Sigmoid colon (tissue), 7 donors: ENCODE results near the gene HTT. TPM values are rescaled to one million over a fixed set of nuclear protein-coding genes. Genes with fewer than 3 reads are reported as not detected.

ENCODE experiments used
- DNase-seq: peaks from one replicate; pipeline ENCODE4 v3.0.0-alpha.2; 2019
- H3K27ac ChIP-seq, 4 donors: fragments of 200-600 bp; sonication (generic); one replicate each; pipeline ENCODE4 v1.5.1; 2016 to 2019; ENCODE audit warnings: mild to moderate bottlenecking in 1 of 4
- H3K27me3 ChIP-seq, 3 donors: fragments of 200-600 bp; sonication (generic); one replicate each; pipeline ENCODE4 v1.5.1; 2019; ENCODE audit warnings: mild to moderate bottlenecking in 1 of 3
- H3K36me3 ChIP-seq, 4 donors: fragments of 200-600 bp; sonication (generic); one replicate each; pipeline ENCODE4 v1.5.1; 2016 to 2019
- H3K4me1 ChIP-seq, 4 donors: fragments of 200-600 bp; sonication (generic); one replicate each; pipeline ENCODE4 v1.5.1; 2017 to 2019
- H3K4me3 ChIP-seq, 4 donors: fragments of 200-600 bp; sonication (generic); one replicate each; pipeline ENCODE4 v1.5.1; 2017 to 2019; ENCODE audit warnings: mild to moderate bottlenecking in 2 of 4, moderate library complexity in 1 of 4
- H3K9me3 ChIP-seq, 4 donors: fragments of 200-600 bp in 3 of 4; sonication (generic) in 3 of 4; one replicate each; pipeline versions ENCODE4 v1.5.1 to v1.6.1; 2013 to 2019
- CTCF ChIP-seq, 4 experiments: fragments of 450-650 bp in 3 of 4; fragments of 200-600 bp in 1 of 4; IDR thresholded peaks; one replicate each; pipeline ENCODE4 v1.5.1; 2016 to 2019; ENCODE audit warnings: antibody characterized with exemption in 4 of 4, mild to moderate bottlenecking in 3 of 4, moderate library complexity in 2 of 4
- EP300 ChIP-seq, 4 donors: sonication (generic); formaldehyde crosslinking; IDR thresholded peaks; one replicate each; pipeline ENCODE4 v1.6.1; 2017; ENCODE audit warnings: antibody characterized with exemption in 4 of 4
- POLR2A ChIP-seq, 2 donors: fragments of 450-650 bp; IDR thresholded peaks; one replicate each; pipeline ENCODE4 v1.6.1; 2016; ENCODE audit warnings: antibody characterized with exemption in 2 of 2, mild to moderate bottlenecking in 2 of 2, moderate library complexity in 2 of 2
- POLR2AphosphoS5 ChIP-seq, 4 donors: sonication (generic); formaldehyde crosslinking; IDR thresholded peaks; one replicate each; pipeline ENCODE4 v1.6.1; 2017; ENCODE audit warnings: antibody characterized with exemption in 4 of 4
- WGBS, 2 donors: extraction: QIAGEN DNeasy Blood & Tissue Kit; methylation state at CpG; one replicate each; pipeline ENCODE4 v1.1.7; 2013; 5-methylcytosine and 5-hydroxymethylcytosine counted together
- intact Hi-C: fragments of 100-400 bp; cut with DNase I; formaldehyde crosslinking; loops from one replicate; pipeline ENCODE4 v1.15.1; 2023
- polyA plus RNA-seq, 3 donors: library from polyadenylated mRNA; stranded (reverse); fragments of 200-250 nt; gene quantifications; one replicate each; pipeline ENCODE4 v1.2.3, GENCODE V29; 2013
- total RNA-seq, 4 donors: library from RNA; depleted of rRNA; stranded (reverse); fragments of >200 nt; gene quantifications; one replicate each; pipeline ENCODE4 v1.1.0, GENCODE V29; 2016
- donor health status: healthy with polysubstance abuse.
- donor health status: Bipolar disorder and iron deficiency.
- donor health status: healthy.

Gene HTT
- total and polyA plus RNA-seq, 7 donors: 6.5 to 41.5 (median 22.7) TPM

- Histone ChIP-seq H3K36me3 (peaks cover 33 to 92% (median 54%) of the 10 kb centered on the region in 4 donors), H3K4me1 (no peaks in the 10 kb centered on the region), H3K4me3 (no peak overlapping the region), H3K27me3 (no peaks in the 10 kb centered on the region), H3K27ac (no peak overlapping the region), H3K9me3 (no peaks in the 10 kb centered on the region)
- 94 to 95% methylated on average over 11 of the region's 11 CpGs for WGBS, 2 donors
- TF ChIP-seq EP300 (IDR thresholded peaks at IDR 0.05): no peak
- no peak for TF ChIP-seq POLR2A (IDR thresholded peaks at IDR 0.05)
- no peak for TF ChIP-seq POLR2AphosphoS5 (IDR thresholded peaks at IDR 0.05)
- TF ChIP-seq CTCF (IDR thresholded peaks at IDR 0.05): no peak
- no peak for DNase-seq
- intact Hi-C loops: no loop called here
Observed at GRCh38 chr4:3186609-3187008, 112.1 kb downstream of the HTT start.

DNA sequence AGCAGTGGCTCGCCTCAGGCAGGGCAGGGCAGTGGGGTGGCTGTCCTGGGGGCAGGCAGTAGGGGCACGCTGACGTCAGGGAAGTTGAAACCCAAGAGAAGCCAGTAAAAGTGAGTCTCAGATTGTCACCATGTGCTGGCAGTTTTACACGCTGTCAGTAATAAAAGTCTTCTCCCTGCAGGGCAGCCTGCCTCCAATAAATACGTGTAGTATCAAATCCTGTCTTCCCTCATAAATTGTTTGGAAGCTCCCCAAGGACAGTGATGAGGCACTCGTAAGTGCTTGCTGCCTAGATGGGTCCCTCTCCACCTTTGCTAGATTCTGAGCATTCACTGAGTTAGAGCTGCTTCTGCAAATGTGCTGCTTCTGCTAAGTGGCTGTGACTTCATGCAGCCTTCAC, 113.6 kb downstream of the HTT start:
- no peak for DNase-seq
- H3K4me1 ChIP-seq: no peaks in the 10 kb centered on the region
- 87% methylated on average over 6 of the region's 6 CpGs for WGBS, 2 donors
- no peaks in the 10 kb centered on the region for H3K27me3 ChIP-seq
- H3K4me3 ChIP-seq: no peak overlapping the region
- H3K36me3 ChIP-seq: peaks cover 23 to 87% (median 41%) of the 10 kb centered on the region in 4 donors
- H3K9me3 ChIP-seq: no peaks in the 10 kb centered on the region
- no peak overlapping the region for H3K27ac ChIP-seq
- intact Hi-C loops: no loop called here
- no peak for TF ChIP-seq EP300 (IDR thresholded peaks at IDR 0.05)
- no peak for TF ChIP-seq POLR2A (IDR thresholded peaks at IDR 0.05)
- no peak for TF ChIP-seq POLR2AphosphoS5 (IDR thresholded peaks at IDR 0.05)
- TF ChIP-seq CTCF (IDR thresholded peaks at IDR 0.05): no peak

- intact Hi-C loops: no loop called here
- peaks cover 14 to 74% (median 29%) of the 10 kb centered on the region in 4 donors for H3K36me3 ChIP-seq
Observed at GRCh38 chr4:3189459-3189858, 115.0 kb downstream of the HTT start.

GRCh38 chr4:3190549-3190948, 116.1 kb downstream of the HTT start:
- WGBS, 2 donors: 89 to 95% methylated on average over 5 of the region's 5 CpGs
- TF ChIP-seq CTCF (IDR thresholded peaks at IDR 0.05) (no peak), EP300 (IDR thresholded peaks at IDR 0.05) (no peak), POLR2AphosphoS5 (IDR thresholded peaks at IDR 0.05) (no peak)

More at GRCh38 chr4:3189459-3189858, 115.0 kb downstream of the HTT start:
- Histone ChIP-seq H3K27ac (no peak overlapping the region), H3K4me1 (no peaks in the 10 kb centered on the region), H3K27me3 (no peaks in the 10 kb centered on the region), H3K4me3 (no peak overlapping the region), H3K9me3 (no peaks in the 10 kb centered on the region)
- no peak for TF ChIP-seq CTCF (IDR thresholded peaks at IDR 0.05)
- TF ChIP-seq POLR2A (IDR thresholded peaks at IDR 0.05): no peak
- no peak for TF ChIP-seq POLR2AphosphoS5 (IDR thresholded peaks at IDR 0.05)
- TF ChIP-seq EP300 (IDR thresholded peaks at IDR 0.05): no peak
- no peak for DNase-seq

GRCh38 chr4:3192188-3192587, 117.7 kb downstream of the HTT start:
- Histone ChIP-seq H3K4me1 (no peaks in the 10 kb centered on the region), H3K27ac (no peak overlapping the region), H3K36me3 (peaks cover 14 to 73% (median 28%) of the 10 kb centered on the region in 4 donors), H3K9me3 (no peaks in the 10 kb centered on the region), H3K4me3 (no peak overlapping the region), H3K27me3 (no peaks in the 10 kb centered on the region)
- WGBS, 2 donors: 90 to 91% methylated on average over 4 of the region's 4 CpGs
- intact Hi-C loops: no loop called here
- DNase-seq: no peak
- no peak for TF ChIP-seq CTCF (IDR thresholded peaks at IDR 0.05)
- no peak for TF ChIP-seq POLR2A (IDR thresholded peaks at IDR 0.05)
- no peak for TF ChIP-seq EP300 (IDR thresholded peaks at IDR 0.05)
- no peak for TF ChIP-seq POLR2AphosphoS5 (IDR thresholded peaks at IDR 0.05)

More at GRCh38 chr4:3190549-3190948, 116.1 kb downstream of the HTT start:
- no peaks in the 10 kb centered on the region for H3K4me1 ChIP-seq
- intact Hi-C loops: no loop called here
- H3K27ac ChIP-seq: no peak overlapping the region
- no peaks in the 10 kb centered on the region for H3K27me3 ChIP-seq
- H3K4me3 ChIP-seq: no peak overlapping the region
- no peak for DNase-seq
- no peaks in the 10 kb centered on the region for H3K9me3 ChIP-seq
- H3K36me3 ChIP-seq: peaks cover 14 to 68% (median 29%) of the 10 kb centered on the region in 4 donors
